GM18867 (cell line): ENCODE data around the gene MICALL1.

Experiments
- ATAC-seq: cut with Tn5 transposase; IDR thresholded peaks from one replicate; pipeline ENCODE4 v1.9.1; 2021; ENCODE audit warnings: mild to moderate bottlenecking, moderate library complexity; ENCODE audit not compliant: unreplicated experiment

Gene MICALL1, protein sequence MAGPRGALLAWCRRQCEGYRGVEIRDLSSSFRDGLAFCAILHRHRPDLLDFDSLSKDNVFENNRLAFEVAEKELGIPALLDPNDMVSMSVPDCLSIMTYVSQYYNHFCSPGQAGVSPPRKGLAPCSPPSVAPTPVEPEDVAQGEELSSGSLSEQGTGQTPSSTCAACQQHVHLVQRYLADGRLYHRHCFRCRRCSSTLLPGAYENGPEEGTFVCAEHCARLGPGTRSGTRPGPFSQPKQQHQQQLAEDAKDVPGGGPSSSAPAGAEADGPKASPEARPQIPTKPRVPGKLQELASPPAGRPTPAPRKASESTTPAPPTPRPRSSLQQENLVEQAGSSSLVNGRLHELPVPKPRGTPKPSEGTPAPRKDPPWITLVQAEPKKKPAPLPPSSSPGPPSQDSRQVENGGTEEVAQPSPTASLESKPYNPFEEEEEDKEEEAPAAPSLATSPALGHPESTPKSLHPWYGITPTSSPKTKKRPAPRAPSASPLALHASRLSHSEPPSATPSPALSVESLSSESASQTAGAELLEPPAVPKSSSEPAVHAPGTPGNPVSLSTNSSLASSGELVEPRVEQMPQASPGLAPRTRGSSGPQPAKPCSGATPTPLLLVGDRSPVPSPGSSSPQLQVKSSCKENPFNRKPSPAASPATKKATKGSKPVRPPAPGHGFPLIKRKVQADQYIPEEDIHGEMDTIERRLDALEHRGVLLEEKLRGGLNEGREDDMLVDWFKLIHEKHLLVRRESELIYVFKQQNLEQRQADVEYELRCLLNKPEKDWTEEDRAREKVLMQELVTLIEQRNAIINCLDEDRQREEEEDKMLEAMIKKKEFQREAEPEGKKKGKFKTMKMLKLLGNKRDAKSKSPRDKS

DNA sequence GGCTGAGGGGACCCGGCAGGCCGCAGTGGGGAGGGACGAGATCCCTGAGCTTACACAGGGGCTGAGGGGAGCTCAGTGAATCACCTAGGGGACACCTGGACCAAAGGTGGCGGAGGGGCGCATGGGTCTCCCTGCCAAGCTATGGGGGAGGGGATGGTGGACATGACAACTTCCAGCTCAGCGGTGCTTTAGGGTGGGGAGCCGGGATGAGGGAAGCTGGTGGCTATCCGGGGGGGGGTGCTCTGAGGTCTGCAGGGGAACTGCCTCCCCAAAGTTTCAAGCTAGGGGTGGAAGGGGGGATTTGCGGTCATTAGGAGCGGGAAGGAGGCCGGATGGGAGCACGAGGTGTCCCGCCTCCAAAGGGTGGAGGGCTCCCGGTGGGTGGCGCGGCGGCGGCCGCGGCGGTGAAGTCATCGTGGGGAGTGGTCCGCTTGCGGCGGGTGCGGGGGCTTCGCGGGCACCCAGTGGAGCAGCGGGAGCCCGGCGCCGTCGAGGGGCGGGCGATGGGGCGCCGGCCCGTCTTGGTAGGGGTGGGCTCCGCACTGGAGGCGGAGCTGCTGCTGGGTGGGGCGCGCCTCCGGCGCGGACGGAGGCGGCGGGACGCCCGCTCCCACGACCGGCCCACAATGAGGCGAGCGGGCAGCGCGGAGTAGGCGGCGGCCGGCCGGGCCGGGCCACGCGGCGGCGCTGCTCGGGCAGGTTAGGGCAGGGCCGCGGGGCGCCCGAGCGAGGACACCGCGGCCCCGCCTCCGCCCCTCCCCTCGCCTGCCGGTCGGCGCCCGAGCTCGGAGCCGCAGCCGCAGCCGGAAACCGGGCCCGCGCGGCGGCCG, at the start of gene MICALL1:
MICALL1 (plus strand) TSS at position 764 of the 830 bp plus-strand sequence. CDS start 126 bp downstream, outside the sequence.
- ATAC-seq = peak; percentile 76

DNA sequence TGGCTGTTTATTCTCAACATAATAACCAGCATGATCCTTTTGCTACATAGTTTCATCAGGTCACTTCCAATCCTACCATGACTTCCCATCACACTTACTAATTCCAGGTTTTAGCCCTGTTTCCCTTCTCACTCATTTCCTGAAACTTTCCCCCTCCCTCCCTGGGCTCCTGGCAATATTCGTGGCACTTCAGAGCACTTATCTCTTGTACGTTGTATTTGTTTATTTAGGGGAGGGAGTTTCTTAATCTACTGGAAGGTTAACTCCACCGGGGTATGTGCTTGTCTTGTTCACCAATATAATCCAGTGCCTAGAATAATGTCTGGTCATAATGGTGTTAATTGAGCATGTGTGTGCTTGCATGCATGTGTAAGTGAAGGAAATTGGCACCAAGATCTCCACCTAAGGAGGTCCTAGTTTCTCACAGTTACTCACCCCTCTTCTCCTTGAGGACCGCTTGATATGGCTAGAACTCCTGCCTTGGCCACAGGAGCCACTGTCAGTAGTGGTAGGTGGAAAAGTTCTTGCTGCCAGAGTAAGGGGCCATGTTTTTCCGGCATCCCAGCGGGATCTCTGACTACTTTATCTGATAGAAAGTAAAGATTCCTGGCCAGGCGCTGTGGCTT, 45.2 kb upstream of the MICALL1 start:
- ATAC-seq = no peak

GRCh38 chr22:37862570-37863325, 43.3 kb upstream of the MICALL1 start:
- ATAC-seq = no peak

DNA sequence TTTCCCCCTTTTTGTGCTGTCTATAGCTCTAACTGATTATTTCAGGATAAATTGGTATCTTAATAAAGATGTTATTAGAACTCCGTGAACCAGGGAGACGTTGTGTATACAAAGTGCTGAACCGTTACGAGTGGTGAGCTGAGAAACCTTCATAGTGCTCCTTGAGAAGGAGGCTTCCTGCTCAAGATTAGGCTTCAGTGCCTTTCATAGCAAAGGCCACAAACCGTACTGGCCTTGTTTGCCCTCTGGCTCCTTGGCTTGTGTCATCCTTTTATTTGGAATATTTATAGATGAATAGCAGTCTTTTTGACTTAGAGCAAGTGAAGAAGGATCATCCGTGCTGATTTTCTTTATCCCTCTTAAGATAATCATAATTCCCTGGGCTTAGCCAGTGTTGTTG, 40.6 kb upstream of the MICALL1 start:
- no peak for ATAC-seq

DNA sequence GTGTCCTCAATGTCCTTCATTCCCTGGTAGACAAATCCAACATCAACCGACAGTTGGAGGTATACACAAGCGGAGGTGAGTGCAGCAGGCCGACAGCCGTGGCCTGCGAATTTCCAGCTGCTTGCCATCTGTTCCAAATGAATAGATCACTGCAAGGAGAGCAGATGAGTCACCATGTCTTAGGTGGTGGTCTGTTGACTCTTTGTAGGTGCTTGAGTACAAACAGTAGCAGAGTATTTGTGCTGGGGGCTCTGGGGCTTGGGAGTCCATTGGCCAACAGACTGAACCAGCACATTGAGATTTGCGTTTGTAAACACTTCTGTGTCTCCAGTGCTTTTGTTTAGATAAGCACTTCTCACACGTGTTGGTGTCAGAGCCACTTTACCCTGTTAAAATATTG, 35.8 kb upstream of the MICALL1 start:
- ATAC-seq = no peak

DNA sequence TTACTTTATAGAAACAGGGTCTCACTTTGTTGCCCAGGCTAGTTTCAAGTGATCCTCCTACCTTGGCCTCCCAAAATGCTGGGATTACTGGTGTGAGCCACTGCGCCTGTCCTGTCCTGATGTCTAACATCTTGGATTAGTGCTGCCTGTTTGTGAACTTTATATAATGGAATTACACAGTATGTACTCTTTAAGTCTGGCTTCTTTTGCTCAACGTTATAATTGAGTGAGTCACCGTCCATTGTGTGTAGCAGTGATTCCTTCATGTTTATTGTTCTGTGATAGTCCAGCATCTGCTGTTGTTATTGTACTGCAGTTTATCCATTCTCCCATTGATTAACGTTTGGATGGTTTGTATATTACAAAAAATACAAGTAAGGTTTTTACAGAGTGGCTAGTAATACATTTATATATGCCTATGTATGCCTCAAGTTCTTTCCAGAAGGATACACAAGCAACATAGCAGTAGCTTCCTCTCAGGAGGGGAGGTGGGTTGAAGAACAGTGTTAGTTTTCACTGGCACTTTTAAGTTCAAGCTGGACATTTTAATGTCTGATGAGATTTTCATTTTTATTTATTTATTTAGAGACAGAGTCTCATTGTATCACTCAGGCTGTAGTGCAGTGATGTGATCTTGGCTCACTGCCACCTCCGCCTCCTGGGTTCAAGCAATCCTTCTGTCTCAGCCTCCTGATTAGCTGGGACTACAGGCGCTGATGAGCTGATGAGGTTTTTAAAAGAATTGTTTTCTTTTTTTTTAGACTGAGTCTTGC, 25.2 kb upstream of the MICALL1 start:
- ATAC-seq = no peak

- ATAC-seq = no peak
Observed at GRCh38 chr22:37884420-37884819, 21.7 kb upstream of the MICALL1 start.

GRCh38 chr22:37887584-37888378, 18.3 kb upstream of the MICALL1 start:
- no peak for ATAC-seq

GRCh38 chr22:37891926-37892325, 14.2 kb upstream of the MICALL1 start:
- no peak for ATAC-seq

- no peak for ATAC-seq
Observed at GRCh38 chr22:37892566-37893335, 13.3 kb upstream of the MICALL1 start.

DNA sequence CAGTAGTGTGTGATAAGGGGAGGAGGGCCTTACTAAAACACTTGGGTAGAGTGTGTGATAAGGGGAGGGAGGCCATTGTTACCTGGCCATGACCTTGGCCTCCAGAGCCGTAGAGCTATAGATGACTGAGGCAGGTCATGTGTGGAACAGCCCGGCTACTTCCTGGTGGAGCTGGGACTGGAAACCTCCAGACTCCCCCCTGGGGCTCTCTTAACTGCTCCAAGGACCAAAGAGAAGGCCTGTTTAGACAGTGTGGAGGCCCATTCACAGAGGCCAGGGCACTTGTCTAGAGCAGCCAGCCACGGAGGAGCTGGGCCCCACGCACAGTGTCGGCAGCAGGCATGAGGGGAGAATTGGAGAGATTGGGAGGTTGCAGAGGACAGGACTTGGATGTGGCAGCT, 12.5 kb upstream of the MICALL1 start:
- no peak for ATAC-seq

- no peak for ATAC-seq
Observed at GRCh38 chr22:37894939-37895670, 11.0 kb upstream of the MICALL1 start.

GRCh38 chr22:37896181-37896592, 9.9 kb upstream of the MICALL1 start:
- no peak for ATAC-seq

DNA sequence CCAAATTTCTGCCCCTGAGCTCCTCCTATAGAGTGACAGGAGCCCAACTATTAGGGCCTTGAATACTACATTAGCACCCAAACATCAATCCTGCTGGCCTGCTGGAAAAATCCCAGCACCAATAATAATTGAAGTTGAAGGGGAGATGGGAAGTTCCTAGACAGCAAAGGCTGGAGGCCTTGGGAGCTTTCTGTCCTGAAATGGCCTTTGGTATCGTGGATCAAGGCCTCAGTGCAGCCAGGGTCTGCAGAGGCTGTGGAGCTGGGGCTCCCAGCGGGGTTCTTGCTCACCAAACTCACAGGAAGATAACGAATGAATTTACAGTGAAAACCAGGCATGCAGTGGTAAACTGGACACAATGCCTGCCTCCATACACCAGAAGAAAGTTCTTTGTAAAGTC, 9.2 kb upstream of the MICALL1 start:
- ATAC-seq = no peak

DNA sequence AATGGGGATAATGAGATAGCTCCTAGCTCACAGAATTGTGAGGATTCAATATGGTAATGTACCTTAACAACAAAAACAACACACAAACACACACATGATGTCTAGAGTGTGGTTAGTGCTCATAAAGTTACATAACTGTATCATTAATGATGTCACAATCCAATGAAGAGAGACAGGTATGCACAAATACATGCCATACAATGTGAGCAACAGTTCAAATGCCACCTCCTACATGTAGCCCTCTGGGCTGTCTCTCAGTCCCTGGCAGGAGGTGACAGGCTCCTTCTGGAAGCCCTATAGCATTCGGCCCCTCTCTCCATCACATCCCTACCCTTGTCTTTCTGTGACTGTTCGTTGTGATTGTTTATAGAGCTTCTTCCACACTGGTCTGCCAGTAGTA, 8.3 kb upstream of the MICALL1 start:
- ATAC-seq = no peak

GRCh38 chr22:37898441-37899181, 7.5 kb upstream of the MICALL1 start:
- no peak for ATAC-seq
